H9 (cell line): ENCODE measurements around the gene CILP2. TPM values are rescaled to one million over a fixed set of nuclear protein-coding genes. Genes with fewer than 3 reads are reported as not detected.
A peak's percentile ranks its signal among the peaks of the same experiment; 100 is the strongest.

Experiments
- DNase-seq: peaks from one replicate; pipeline ENCODE4 v3.0.0-alpha.2; 2017
- H2AFZ ChIP-seq: one replicate; pipeline ENCODE4 v1.6.1; 2013; ENCODE audit warnings: mild to moderate bottlenecking, low read length, control low read depth, moderate library complexity
- H2AK5ac ChIP-seq: 2 replicates; pipeline ENCODE4 v1.6.1; 2013; ENCODE audit warnings: low read length, control low read depth, mixed read lengths; ENCODE audit not compliant: insufficient read length
- H2BK120ac ChIP-seq: one replicate; pipeline ENCODE4 v1.6.1; 2013; ENCODE audit warnings: low read depth, mild to moderate bottlenecking, low read length, control low read depth, inconsistent platforms; ENCODE audit not compliant: poor library complexity, severe bottlenecking
- H2BK12ac ChIP-seq: 2 replicates; pipeline ENCODE4 v1.6.1; 2013; ENCODE audit warnings: low read length, control low read depth, mixed read lengths, low read depth; ENCODE audit not compliant: insufficient read length
- H2BK15ac ChIP-seq: 2 replicates; pipeline ENCODE4 v1.6.1; 2013; ENCODE audit warnings: low read depth, low read length, control low read depth
- H2BK20ac ChIP-seq: one replicate; pipeline ENCODE4 v1.6.1; 2013; ENCODE audit warnings: low read depth, mild to moderate bottlenecking, low read length, control low read depth, inconsistent platforms; ENCODE audit not compliant: poor library complexity, severe bottlenecking
- H2BK5ac ChIP-seq: 2 replicates; pipeline ENCODE4 v1.6.1; 2013; ENCODE audit warnings: low read length, control low read depth, mixed read lengths; ENCODE audit not compliant: insufficient read length
- H3K14ac ChIP-seq: 2 replicates; pipeline ENCODE4 v1.6.1; 2013; ENCODE audit warnings: low read length, control low read depth; ENCODE audit not compliant: insufficient read depth
- H3K18ac ChIP-seq: 2 replicates; pipeline ENCODE4 v1.6.1; 2013; ENCODE audit warnings: low read depth, mild to moderate bottlenecking, mixed read lengths, low read length, control low read depth; ENCODE audit not compliant: insufficient read length
- H3K23ac ChIP-seq: 2 replicates; pipeline ENCODE4 v1.6.1; 2013; ENCODE audit warnings: low read length, control low read depth, mixed read lengths, low read depth; ENCODE audit not compliant: insufficient read length
- H3K23me2 ChIP-seq: 2 replicates; pipeline ENCODE4 v1.6.1; 2013; ENCODE audit warnings: low read depth, mild to moderate bottlenecking, mixed read lengths, low read length, control low read depth; ENCODE audit not compliant: insufficient read length, poor library complexity, severe bottlenecking
- H3K27ac ChIP-seq: 2 replicates; pipeline ENCODE4 v1.5.1; 2013; ENCODE audit warnings: low read length, control low read depth, mixed read lengths, low read depth; ENCODE audit not compliant: insufficient read length
- H3K27me3 ChIP-seq: 2 replicates; pipeline ENCODE4 v1.6.1; 2013; ENCODE audit warnings: low read length, control low read depth, inconsistent platforms; ENCODE audit not compliant: insufficient read depth
- H3K4ac ChIP-seq: 2 replicates; pipeline ENCODE4 v1.6.1; 2013; ENCODE audit warnings: low read depth, mild to moderate bottlenecking, control low read depth, inconsistent platforms, low read length, moderate library complexity
- H3K4me1 ChIP-seq: 2 replicates; pipeline ENCODE4 v1.6.1; 2013; ENCODE audit warnings: low read length, control low read depth, inconsistent platforms; ENCODE audit not compliant: insufficient read depth
- H3K4me2 ChIP-seq: 2 replicates; pipeline ENCODE4 v1.6.1; 2013; ENCODE audit warnings: low read length, control low read depth, mixed read lengths; ENCODE audit not compliant: insufficient read length, insufficient read depth
- H3K56ac ChIP-seq: 2 replicates; pipeline ENCODE4 v1.6.1; 2013; ENCODE audit warnings: low read depth, mild to moderate bottlenecking, mixed read lengths, low read length, control low read depth; ENCODE audit not compliant: insufficient read length
- H3K79me1 ChIP-seq: 2 replicates; pipeline ENCODE4 v1.6.1; 2013; ENCODE audit warnings: low read depth, mild to moderate bottlenecking, moderate library complexity, low read length, control low read depth, inconsistent platforms; ENCODE audit not compliant: insufficient read depth, poor library complexity, severe bottlenecking
- H3K79me2 ChIP-seq: 2 replicates; pipeline ENCODE4 v1.6.1; 2013; ENCODE audit warnings: low read length, control low read depth, inconsistent platforms; ENCODE audit not compliant: insufficient read depth
- H3K9ac ChIP-seq: 2 replicates; pipeline ENCODE4 v1.6.1; 2013; ENCODE audit warnings: low read length, control low read depth, mixed read lengths; ENCODE audit not compliant: insufficient read length; ENCODE audit errors: extremely low read depth
- H3K9me3 ChIP-seq: one replicate; pipeline ENCODE4 v1.6.1; 2013; ENCODE audit warnings: low read depth, low read length, inconsistent platforms; ENCODE audit not compliant: control insufficient read depth
- H3T11ph ChIP-seq: one replicate; pipeline ENCODE4 v1.6.1; 2013; ENCODE audit warnings: mild to moderate bottlenecking, low read length, control low read depth, inconsistent platforms
- H4K20me1 ChIP-seq: one replicate; pipeline ENCODE4 v1.6.1; 2013; ENCODE audit not compliant: control insufficient read depth, insufficient read length, insufficient read depth
- H4K5ac ChIP-seq: 2 replicates; pipeline ENCODE4 v1.6.1; 2013; ENCODE audit warnings: low read depth, mild to moderate bottlenecking, mixed read lengths, low read length, control low read depth; ENCODE audit not compliant: insufficient read length
- H4K8ac ChIP-seq: replicated peaks from 2 replicates; pipeline ENCODE4 v1.6.1; 2013; ENCODE audit warnings: low read length, control low read depth, mixed read lengths, low read depth; ENCODE audit not compliant: insufficient read length
- H4K91ac ChIP-seq: 2 replicates; pipeline ENCODE4 v1.6.1; 2013; ENCODE audit warnings: low read depth, mild to moderate bottlenecking, moderate library complexity, mixed read lengths, low read length, control low read depth; ENCODE audit not compliant: insufficient read length
- H3K27ac Mint-ChIP-seq, 3 experiments: 2 replicates in 2 of 3; 3 replicates in 1 of 3; pipeline ENCODE4 v1.8.0; 2020 to 2021; ENCODE audit warnings: mixed read lengths in 3 of 3, mild to moderate bottlenecking in 1 of 3, moderate library complexity in 1 of 3
- H3K27me3 Mint-ChIP-seq: 2 replicates; pipeline ENCODE4 v1.8.0; 2021; ENCODE audit warnings: low read depth, mild to moderate bottlenecking, moderate library complexity, mixed read lengths
- H3K36me3 Mint-ChIP-seq, 3 experiments: 2 replicates in 2 of 3; 3 replicates in 1 of 3; pipeline ENCODE4 v1.8.0; 2020 to 2021; ENCODE audit warnings: low read depth in 3 of 3, mixed read lengths in 3 of 3; ENCODE audit not compliant: insufficient read depth in 1 of 3
- H3K4me1 Mint-ChIP-seq, 2 experiments: 2 replicates each; pipeline ENCODE4 v1.8.0; 2020; ENCODE audit warnings: mixed read lengths in 2 of 2
- H3K4me3 Mint-ChIP-seq, 2 experiments: 2 replicates in 1 of 2; 3 replicates in 1 of 2; pipeline ENCODE4 v1.8.0; 2020 to 2021; ENCODE audit warnings: mild to moderate bottlenecking in 2 of 2, mixed read lengths in 2 of 2, moderate library complexity in 1 of 2
- H3K9me3 Mint-ChIP-seq, 2 experiments: 2 replicates in 1 of 2; 3 replicates in 1 of 2; pipeline ENCODE4 v1.8.0; 2020; ENCODE audit warnings: mild to moderate bottlenecking in 2 of 2, mixed read lengths in 2 of 2, moderate library complexity in 1 of 2
- CTCF ChIP-seq: fragments of 200-600 bp; sonication (generic); conservative IDR thresholded peaks from 3 replicates; pipeline ENCODE4 v1.8.0; 2021; ENCODE audit warnings: antibody characterized with exemption, mild to moderate bottlenecking
- WGBS: extraction: QIAGEN DNeasy Blood & Tissue Kit; methylation state at CpG from one replicate; pipeline ENCODE4 v1.1.7; 2013; ENCODE audit warnings: missing lambda C conversion rate, low lambda C conversion rate, mixed read lengths; ENCODE audit not compliant: insufficient read length; ENCODE audit errors: extremely low coverage; 5-methylcytosine and 5-hydroxymethylcytosine counted together
- total RNA-seq: library from RNA; stranded (reverse); gene quantifications from 2 replicates; pipeline ENCODE4 v1.2.1, GENCODE V29; 2021

CILP2 gene
- total RNA-seq, 1 experiment from 2014 or later = 6.4 TPM

GRCh38 chr19:19591133-19591825, 53.2 kb downstream of the CILP2 start:
- Histone ChIP-seq H3K27me3 (no peaks in the 10 kb centered on the region), H3K56ac (no peak overlapping the region), H3T11ph (no peak overlapping the region), H3K4ac (no peak overlapping the region), H3K4me1 (peaks cover 10% of the 10 kb centered on the region; the same call in 1 of the 2 replicates), H3K4me2 (no peak overlapping the region), H4K5ac (no peak overlapping the region), H3K23ac (no peak overlapping the region), H2BK5ac (no peak overlapping the region), H2BK12ac (no peak overlapping the region), H2BK20ac (no peak overlapping the region), H4K91ac (no peak overlapping the region), H2AK5ac (no peak overlapping the region), H3K9me3 (no peaks in the 10 kb centered on the region), H3K14ac (no peak overlapping the region), H4K8ac (no peak overlapping the region), H3K23me2 (no peaks in the 10 kb centered on the region), H2AFZ (no peak overlapping the region), H2BK15ac (no peak overlapping the region), H3K79me1 (no peaks in the 10 kb centered on the region), H3K9ac (no peak overlapping the region), H3K79me2 (no peaks in the 10 kb centered on the region), H2BK120ac (no peak overlapping the region), H4K20me1 (no peaks in the 10 kb centered on the region), H3K18ac (no peak overlapping the region), H3K27ac (no peak overlapping the region)
- peak overlapping the region; percentile 88 to 95 (median 88); a peak in 6 of 7 replicates for H3K27ac Mint-ChIP-seq
- H3K27me3 Mint-ChIP-seq = no peaks in the 10 kb centered on the region
- H3K4me1 Mint-ChIP-seq = peaks cover 14 to 24% of the 10 kb centered on the region in 2 experiments
- peak; percentile 50 for DNase-seq
- no peaks in the 10 kb centered on the region; a peak in 1 of 5 replicates for H3K9me3 Mint-ChIP-seq
- WGBS = no CpG with 5 or more reads among the region's 13 CpGs
- H3K36me3 Mint-ChIP-seq = no peaks in the 10 kb centered on the region
- peak overlapping the region in 1 of 2 experiments; percentile 50; a peak in 2 of 5 replicates for H3K4me3 Mint-ChIP-seq
- no peak for TF ChIP-seq CTCF
